ENCODE measurements around the gene RGS17.

- TF ChIP-seq POLR2A (IDR thresholded peaks at IDR 0.05): no peak
- no peak for TF ChIP-seq CTCF (IDR thresholded peaks at IDR 0.05)
These were observed 154.3 kb downstream of the RGS17 start for GRCh38 chr6:152976749-152977148.

All from lower leg skin (tissue), 3 donors.